Airway epithelial cell (primary cell): ENCODE results near the gene TMEM120B. TPM values are rescaled to one million over a fixed set of nuclear protein-coding genes. Genes with fewer than 3 reads are reported as not detected.

Experiments used
- total RNA-seq: library from RNA; depleted of rRNA; stranded (reverse); fragments of >200 nt; gene quantifications from 2 replicates; pipeline ENCODE4 v1.2.3, GENCODE V29; 2015

TMEM120B gene
- total RNA-seq = 4.2 and 7.4 TPM in 2 replicates

GRCh38 chr12:121712461-121713256 is at the start of gene TMEM120B:
Gene TMEM120B, plus strand, starts transcription at chr12:121712752. Its CDS starts 144 bp downstream, at chr12:121712896.

GRCh38 chr12:121669521-121669900 is 43.0 kb upstream of the TMEM120B start, which contains the start of gene MORN3:
Gene MORN3, minus strand, starts transcription at chr12:121669654. Its CDS starts 171 bp downstream, at chr12:121669483.

DNA sequence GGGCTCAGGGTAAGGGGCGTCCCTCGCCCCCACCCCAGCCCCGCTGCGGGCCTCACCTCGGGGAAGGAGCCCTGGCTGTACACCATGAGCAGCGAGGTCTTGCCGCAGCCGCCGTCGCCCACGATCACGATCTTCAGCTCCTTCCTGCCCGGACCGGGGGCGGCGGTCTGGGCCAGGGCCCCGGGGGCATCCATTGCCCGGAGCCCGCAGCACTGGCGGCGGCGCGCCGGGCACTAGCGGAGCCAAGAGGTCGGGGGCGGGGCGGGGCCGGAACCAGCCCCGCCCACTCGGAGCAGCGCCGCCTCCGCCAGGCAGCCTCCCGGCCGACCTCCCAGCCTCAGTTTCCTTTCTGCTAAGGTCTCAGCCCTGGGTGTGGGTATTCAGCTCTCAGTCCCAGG is 80.9 kb downstream of the TMEM120B start, which contains the start of gene RHOF:
Gene RHOF (minus strand): TSS at position 249 of the 398 bp plus-strand sequence. CDS start 55 bp downstream, at position 194.

DNA sequence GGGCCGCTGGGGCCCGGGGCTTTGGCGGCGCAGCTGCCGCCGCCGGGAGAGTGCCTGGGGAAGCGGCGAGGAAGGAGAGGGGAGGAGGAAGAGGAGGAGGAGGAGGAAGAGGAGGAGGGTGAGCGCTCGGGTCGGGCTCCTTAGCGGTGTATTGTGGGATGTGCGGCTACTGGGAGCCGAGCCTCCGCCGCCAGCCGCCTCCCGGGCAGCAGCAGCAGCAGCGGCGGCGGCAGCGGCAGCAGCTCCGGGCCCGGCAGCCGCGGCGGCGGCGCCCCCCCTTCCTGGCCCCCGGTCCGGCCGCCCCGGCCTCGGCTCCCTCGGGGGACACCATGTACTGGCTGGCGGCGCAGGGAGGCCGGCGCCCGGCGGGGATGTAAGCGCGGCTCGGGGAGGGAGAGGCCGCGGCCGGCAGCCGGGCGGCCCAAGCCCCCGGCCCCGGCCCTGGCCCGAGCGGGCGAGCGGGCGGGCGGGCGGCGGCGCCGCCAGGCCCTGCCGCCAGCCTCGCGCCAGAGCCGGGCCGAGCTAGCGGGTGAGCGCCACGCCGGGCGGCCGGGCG is 91.4 kb downstream of the TMEM120B start, which contains the start of gene SETD1B:
Gene SETD1B (plus strand): TSS at position 149 of the 556 bp plus-strand sequence. CDS start 729 bp downstream, outside the sequence.

Other genes with a start within 250 kb of the TMEM120B start
- gene KDM2B, start 131.7 kb upstream of the TMEM120B start, total RNA-seq = 16.6 and 26.9 TPM in 2 replicates
- gene ORAI1, start 86.2 kb upstream of the TMEM120B start, total RNA-seq = 14.1 and 14.5 TPM in 2 replicates
- 0.21 TPM in 1 of 2 replicates, not detected in the other for gene MORN3, start 43.1 kb upstream of the TMEM120B start, total RNA-seq
- gene RHOF, start 80.9 kb downstream of the TMEM120B start, total RNA-seq = 25.2 and 51.3 TPM in 2 replicates
- 3.9 and 6.1 TPM in 2 replicates for gene SETD1B, start 91.3 kb downstream of the TMEM120B start, total RNA-seq
- gene HPD, start 146.1 kb downstream of the TMEM120B start, total RNA-seq = not detected in 2 replicates
- 81.9 and 95.9 TPM in 2 replicates for gene PSMD9, start 176.0 kb downstream of the TMEM120B start, total RNA-seq
- 32.1 and 37.9 TPM in 2 replicates for gene CFAP251, start 205.8 kb downstream of the TMEM120B start, total RNA-seq